KOPT-K1 (cell line): Measurements from ENCODE around the gene PI4KB.

ENCODE experiments used
- H3K27ac ChIP-seq: fragments of 200-600 bp; sonication (generic); 2 replicates; pipeline ENCODE4 v1.5.1; 2016; ENCODE audit warnings: antibody characterized with exemption, mild to moderate bottlenecking, low read depth, low read length; ENCODE audit not compliant: poor library complexity, severe bottlenecking
- H3K36me3 ChIP-seq: fragments of 200-600 bp; sonication (generic); 2 replicates; pipeline ENCODE4 v1.5.1; 2017; ENCODE audit warnings: antibody characterized with exemption, mild to moderate bottlenecking, low read length, moderate library complexity; ENCODE audit not compliant: insufficient read depth
- H3K9me3 ChIP-seq: fragments of 200-600 bp; sonication (generic); 2 replicates; pipeline ENCODE4 v1.5.1; 2017; ENCODE audit warnings: antibody characterized with exemption, low read length, mild to moderate bottlenecking; ENCODE audit not compliant: insufficient read depth, poor library complexity, severe bottlenecking

Gene PI4KB

DNA sequence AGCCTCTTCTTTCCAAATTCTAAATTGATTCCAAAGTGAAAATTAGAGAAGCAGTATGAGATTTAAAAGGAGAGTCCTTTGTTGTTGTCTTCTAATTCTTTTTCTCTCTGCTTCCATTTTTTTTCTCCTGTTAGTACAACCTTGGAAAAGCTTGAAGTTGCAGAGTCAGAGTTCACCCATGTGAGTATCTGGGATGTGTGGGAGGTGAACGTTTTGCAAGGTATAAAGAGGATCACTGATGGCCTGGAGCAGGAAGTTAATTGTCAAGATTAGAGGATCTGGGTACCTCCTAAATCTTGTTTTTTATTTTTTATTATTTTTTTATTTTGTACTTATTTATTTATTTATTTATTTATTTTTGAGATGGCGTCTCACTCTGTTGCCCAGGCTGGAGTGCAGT lies 80.4 kb downstream of the PI4KB start:
- H3K9me3 ChIP-seq: no peaks in the 10 kb centered on the region
- peaks cover 88% of the 10 kb centered on the region for H3K36me3 ChIP-seq
- H3K27ac ChIP-seq: no peak overlapping the region

DNA sequence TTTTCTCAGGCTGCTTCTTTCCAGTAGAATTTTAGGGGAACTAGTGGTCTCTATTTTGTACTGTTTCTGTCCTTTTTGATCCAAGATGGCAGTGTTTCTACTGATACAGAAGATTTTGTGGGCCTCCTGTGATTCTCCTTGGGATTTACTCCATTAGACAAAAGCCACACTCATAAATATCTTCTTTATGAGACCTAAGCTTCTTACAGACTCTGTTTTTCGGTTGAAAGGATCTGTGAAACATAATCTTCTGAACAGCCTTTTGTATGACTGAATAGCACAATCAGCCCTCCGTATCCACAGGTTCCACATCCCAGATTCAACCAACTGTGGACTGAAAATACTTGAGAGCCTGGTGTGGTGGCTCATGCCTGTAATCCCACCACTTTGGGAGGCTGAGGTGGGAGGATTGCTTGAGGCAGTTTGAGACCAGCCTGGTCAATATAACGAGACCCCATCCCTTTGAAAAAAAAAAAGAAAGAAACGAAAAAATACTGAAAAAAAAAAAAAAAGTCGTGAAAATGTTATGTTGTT lies 83.5 kb downstream of the PI4KB start:
- Histone ChIP-seq H3K27ac (no peak overlapping the region), H3K36me3 (peaks cover 100% of the 10 kb centered on the region)

GRCh38 chr1:151242442-151242841 lies 84.8 kb downstream of the PI4KB start:
- peaks cover 100% of the 10 kb centered on the region for H3K36me3 ChIP-seq
- no peaks in the 10 kb centered on the region for H3K9me3 ChIP-seq
- H3K27ac ChIP-seq: no peak overlapping the region

More for the DNA sequence above, 83.5 kb downstream of the PI4KB start:
- H3K9me3 ChIP-seq: no peaks in the 10 kb centered on the region
